GM19238 (cell line): ENCODE results near the gene LRRFIP1.
"Not testable (repeated sequence)": the region's sequence is repeated elsewhere in the genome, so short reads cannot be mapped to it uniquely, and the experiment has no call there.

ENCODE experiments used
- DNase-seq: peaks from one replicate; pipeline ENCODE4 v3.0.0; 2011; ENCODE audit warnings: low spot score; ENCODE audit not compliant: insufficient read length

LRRFIP1 gene

GRCh38 chr2:237682856-237683670, 55.7 kb downstream of the LRRFIP1 start:
- no peak for DNase-seq

GRCh38 chr2:237685408-237685807, 58.0 kb downstream of the LRRFIP1 start:
- DNase-seq: no peak

DNA sequence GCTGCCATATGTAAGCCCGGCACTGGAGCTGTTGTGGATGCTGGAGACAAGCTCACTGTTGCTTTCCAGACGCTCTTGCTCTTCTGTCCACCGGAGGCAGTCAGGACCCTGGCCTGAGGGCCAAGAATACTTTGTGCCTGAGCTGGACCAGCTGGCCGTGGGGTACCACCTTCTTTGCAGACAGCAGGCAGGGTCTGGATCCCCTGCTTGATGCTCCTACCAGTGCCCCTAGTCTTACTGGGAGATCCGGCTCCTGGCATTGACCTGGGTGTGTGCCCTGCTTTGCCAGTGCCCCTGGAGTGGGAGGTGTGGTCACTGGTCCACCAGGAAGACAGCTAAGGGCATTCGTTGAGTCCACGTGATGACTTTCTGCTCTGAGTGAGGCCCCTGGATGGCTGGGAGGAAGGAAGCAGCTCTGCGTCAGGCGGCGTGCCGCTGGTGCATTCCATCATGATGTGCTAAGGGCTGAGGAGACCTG, 59.3 kb downstream of the LRRFIP1 start:
- DNase-seq: no peak

- no peak for DNase-seq
Measured at GRCh38 chr2:237688081-237688480, 60.7 kb downstream of the LRRFIP1 start.

- not testable (repeated sequence) for DNase-seq
Measured at GRCh38 chr2:237688541-237688940, 61.2 kb downstream of the LRRFIP1 start.

DNA sequence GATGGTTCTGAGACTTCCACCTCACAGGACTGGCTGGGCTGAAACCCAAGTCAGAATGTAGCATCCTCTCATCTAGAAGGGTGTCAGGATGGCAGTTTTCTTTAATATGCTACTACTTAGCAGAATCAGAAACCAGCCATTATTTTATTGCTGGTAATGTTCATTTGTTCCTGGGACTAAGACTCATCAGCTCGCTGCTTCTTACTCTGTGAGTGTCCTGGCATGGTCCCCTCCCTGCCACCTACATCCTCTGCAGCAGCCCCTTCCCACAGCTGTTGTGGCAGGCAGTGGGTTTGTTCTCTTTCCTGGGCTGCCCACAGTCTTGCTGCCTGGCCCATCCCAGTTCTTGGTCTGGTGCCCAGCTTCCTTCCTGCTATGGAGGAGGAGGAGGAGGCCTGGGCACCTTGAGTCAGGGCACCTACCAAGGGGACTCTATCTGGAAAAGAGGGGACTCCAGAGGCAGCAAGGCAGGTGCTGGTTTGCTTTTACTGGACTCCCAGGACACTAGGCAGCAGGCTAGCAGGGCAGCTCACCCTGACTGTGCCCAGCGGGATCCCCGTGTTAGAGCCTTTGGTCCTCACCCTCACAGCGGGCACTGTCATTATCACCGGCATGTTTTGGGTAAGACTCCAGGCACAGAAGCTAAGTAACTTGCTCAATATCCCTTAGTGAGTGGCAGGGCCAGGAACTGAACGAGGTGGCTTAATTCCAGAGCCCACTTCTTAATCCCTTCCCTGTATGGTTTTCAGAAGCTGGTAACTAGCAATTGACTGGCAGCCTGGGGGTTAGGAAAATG, 62.1 kb downstream of the LRRFIP1 start:
- DNase-seq: no peak

DNA sequence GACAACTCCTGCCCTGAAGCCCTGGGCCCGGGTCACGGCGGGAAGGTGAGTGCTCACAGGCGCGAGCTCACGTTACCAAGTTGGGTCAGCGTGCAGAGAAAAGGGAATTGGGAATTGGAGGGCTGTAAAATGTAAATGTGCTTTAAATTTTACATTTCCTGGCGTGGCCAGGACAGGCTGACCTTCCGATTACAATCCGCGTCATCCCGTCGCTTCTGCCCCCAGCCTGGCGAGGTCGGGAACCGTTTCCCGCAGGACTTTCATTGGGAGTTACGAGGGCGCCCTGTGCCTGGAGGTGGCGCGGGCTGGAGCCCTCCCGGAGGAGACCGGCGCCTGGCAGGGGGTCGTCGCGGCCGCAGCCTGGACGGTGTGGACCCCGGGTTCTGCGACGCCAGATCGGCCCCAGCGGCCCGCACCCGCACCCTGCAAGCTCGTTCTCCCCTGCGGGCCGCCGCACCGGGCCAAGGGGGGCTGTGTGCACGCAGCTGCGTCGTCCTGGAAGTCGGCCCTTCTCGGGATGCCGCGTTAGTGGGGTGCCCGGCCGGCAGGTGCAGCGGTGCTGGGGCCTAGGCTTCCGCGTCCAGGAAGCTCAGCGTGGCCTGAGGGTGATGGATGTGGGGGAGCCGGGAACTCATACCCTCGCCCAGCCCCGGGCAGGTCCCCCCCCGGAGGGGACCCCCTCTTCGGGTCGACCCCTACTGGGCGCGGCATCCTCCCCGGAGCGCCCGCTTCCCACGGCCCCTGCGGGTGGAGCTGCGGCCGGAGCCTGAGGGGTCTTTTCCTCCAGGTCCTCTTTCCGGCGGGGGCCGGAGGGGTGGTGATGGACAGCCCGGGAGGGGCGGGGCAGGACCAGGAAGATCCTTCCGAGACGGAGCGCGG, 63.9 kb downstream of the LRRFIP1 start:
- DNase-seq: no peak

GRCh38 chr2:237691908-237692600, 64.7 kb downstream of the LRRFIP1 start:
- peak; percentile 74 for DNase-seq

GRCh38 chr2:237692601-237693290, 65.4 kb downstream of the LRRFIP1 start:
- DNase-seq: no peak

DNA sequence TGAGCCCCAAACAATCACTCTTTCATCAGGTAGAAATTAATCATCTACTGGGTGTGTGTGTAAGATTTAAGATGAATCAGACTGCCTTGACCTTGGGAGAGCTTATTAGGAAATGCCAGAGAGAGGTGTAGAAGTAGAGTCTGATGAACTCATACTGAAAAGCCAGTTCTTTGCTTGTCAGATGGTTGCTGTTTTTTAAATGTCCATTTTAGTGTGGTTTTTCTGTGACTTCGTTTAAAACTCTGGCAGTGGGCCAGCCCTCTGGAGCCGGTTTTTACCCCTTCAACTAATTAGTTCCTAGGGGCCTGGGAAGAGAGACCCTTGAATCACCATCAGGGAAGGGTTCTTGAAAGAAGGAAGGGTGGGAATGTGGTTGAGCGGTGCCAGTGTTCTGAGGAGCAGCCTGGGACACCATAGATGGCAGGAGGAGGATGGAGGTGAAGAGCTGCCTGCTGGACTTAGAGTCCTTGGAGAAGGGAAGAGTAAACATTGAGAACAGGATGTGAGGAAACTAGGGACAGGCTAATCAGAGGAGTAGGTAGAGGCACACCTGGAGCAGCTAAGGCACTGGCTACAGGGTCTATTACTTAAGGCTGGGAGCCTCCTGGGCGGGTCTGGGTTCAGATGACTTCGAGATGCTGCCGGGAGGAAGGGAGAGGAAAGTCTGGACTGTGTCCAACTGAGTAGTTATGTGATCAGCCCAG, 66.1 kb downstream of the LRRFIP1 start:
- no peak for DNase-seq

DNA sequence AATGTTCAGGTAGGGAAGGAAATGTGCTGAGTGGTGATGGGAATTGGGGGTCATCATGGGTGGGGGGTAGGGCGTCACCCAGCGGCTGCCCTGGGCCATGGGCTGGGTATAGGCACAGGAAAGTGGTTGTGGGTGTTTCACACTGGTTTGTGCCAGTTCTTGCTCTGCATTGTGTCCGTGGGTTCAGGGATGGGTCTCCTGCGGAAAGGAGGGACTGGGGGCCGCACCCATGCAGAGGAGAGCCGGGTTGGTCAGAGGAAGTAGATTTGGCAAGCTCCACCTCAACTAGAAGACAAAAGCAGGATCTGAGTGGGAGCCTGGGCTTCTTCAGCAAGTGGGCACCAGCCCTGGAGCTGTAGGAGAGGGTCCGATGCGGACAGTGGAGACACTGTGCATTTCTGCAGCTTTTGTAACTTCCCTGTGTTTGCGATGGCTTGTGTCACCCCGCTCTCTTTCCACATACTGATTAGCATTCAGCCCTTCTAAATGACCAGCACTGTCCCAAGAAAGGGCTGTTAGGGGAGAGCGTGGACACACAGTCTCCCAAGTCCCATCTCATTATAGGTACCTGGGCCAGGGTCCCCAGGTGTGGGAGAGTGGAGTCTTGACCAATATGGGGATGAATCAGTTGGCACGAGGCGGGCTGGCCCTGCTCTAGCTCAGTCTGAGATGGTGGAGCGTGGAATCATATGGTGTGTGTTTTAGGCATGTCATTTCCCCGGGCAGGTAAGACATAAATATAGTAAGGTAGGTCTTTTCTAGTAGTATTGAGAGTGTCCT, 67.2 kb downstream of the LRRFIP1 start:
- no peak for DNase-seq

GRCh38 chr2:237695201-237695780, 67.9 kb downstream of the LRRFIP1 start:
- DNase-seq: no peak

DNA sequence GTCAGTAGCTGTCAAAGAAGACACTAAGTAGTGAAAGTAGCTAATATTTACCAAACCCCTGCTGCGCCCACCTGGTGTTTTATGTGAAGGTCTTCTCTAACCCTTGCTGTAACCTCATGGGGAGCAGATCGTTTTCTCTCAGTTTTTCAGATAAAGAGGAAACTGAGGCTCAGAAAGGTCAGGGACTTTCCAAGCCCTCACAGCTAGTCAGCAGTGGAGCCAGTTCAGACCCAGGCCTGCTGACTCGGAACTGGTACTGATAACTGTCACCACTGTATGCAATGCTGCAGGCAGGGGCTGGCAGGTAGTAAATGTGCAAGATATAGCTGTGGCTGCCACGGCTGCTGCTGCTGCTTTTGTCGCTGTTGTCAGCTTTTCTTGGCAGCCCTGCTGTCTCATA, 69.1 kb downstream of the LRRFIP1 start:
- no peak for DNase-seq

DNA sequence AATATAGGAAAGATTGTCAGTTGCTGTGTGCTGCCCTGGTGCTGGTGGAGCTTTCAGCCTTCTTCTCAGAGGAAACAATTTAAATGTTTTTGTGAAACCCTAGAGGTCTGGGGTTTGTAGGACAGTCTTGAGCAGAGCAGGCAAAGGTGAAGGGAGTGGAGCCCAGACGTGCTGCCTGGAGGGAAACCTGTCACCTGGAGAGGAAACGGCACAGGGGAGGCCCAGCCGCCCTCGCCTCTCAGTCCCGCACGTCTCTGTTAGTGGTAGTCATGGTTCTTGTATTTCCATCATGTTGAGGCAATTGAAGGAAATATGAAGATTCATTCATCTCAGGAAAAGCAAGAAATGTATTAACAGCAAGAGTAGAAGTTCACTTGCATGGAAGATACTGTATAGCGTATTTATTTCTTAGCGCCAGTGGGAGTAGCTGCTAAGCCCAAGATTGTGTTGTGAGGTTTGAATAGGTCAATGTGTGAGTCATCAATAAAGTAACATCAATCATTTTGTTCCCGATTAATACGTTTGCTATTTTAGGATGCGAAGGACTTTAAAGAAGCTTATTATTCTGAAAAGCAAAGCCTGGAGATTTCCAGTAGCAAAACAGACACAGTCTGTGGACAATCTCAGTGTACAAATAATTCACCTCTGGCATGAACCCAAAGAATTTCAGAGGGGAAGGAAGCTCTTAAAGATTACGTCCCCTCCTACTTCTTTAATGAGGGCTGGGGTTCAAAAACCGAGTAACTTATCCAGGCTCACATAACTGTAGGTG, 70.4 kb downstream of the LRRFIP1 start:
- DNase-seq: no peak

GRCh38 chr2:237698358-237698694, 70.9 kb downstream of the LRRFIP1 start:
- DNase-seq: no peak

DNA sequence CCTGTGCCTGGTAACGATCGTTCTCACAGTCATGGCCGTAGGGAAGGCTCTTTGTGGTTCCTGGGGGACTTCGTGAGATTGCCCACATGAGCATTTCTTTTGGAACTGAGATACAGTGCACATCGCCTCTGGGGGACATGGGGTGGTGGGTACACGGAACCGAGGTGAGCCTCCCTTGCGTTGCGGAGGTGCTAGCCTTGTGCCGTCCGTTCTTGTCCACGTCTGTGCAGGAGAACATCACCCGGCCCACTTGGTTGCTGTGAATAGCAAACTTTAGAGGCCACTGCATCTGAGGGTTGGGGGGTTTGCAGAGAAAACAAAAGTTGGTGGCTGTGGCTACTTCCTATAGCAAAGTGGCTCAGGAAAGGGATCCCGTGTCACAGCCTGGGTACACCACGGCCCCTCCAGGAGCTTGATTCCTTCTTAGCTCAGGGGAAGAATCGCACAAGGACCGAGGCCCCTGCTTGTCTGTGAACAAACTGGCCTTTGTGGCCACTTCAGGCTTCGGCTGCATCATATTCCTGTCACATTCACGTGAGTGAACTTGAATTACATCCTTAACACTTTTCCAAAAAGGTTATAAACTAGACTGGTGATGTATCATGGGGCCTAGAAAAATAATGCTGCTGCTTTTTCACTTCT, 72.6 kb downstream of the LRRFIP1 start:
- DNase-seq: no peak

GRCh38 chr2:237700512-237701032, 73.2 kb downstream of the LRRFIP1 start:
- DNase-seq: no peak
